Activated CD4-positive, alpha-beta memory T cell treated with anti-CD3 and anti-CD28 coated beads for 36 hours (primary cell): ENCODE results near the gene KRTAP3-2. TPM values are rescaled to one million over a fixed set of nuclear protein-coding genes. Genes with fewer than 3 reads are reported as not detected.

Source experiments
- CTCF ChIA-PET: fragments of 350-600 bp; sonication (Branson Sonifier 250); formaldehyde crosslinking; loops from one replicate; lab custom pipeline; 2021; ENCODE audit warnings: antibody characterized with exemption, inconsistent platforms; lab: Charles Lee
- POLR2A ChIA-PET: fragments of 350-600 bp; sonication (Branson Sonifier 250); formaldehyde crosslinking; loops from one replicate; lab custom pipeline; 2021; ENCODE audit warnings: antibody characterized with exemption; lab: Charles Lee
- DNase-seq: peaks from one replicate; pipeline ENCODE4 v3.0.0-alpha.2; 2020
- H3K27ac Mint-ChIP-seq: one replicate; pipeline ENCODE4 v1.8.0; 2021; ENCODE audit warnings: mixed read lengths
- H3K27me3 Mint-ChIP-seq: one replicate; pipeline ENCODE4 v1.8.0; 2021; ENCODE audit warnings: mixed read lengths
- H3K36me3 Mint-ChIP-seq: one replicate; pipeline ENCODE4 v1.8.0; 2021; ENCODE audit warnings: mixed read lengths
- H3K4me1 Mint-ChIP-seq: one replicate; pipeline ENCODE4 v1.8.0; 2021; ENCODE audit warnings: low read depth, mixed read lengths
- H3K4me3 Mint-ChIP-seq: one replicate; pipeline ENCODE4 v1.8.0; 2021; ENCODE audit warnings: mild to moderate bottlenecking, mixed read lengths
- H3K9me3 Mint-ChIP-seq: one replicate; pipeline ENCODE4 v1.8.0; 2021; ENCODE audit warnings: mixed read lengths
- intact Hi-C: fragments of 100-400 bp; cut with micrococcal nuclease; formaldehyde crosslinking; loops from one replicate; pipeline ENCODE4 v1.15.1; 2023
- total RNA-seq, 2 experiments: library from RNA; stranded (reverse); gene quantifications; one replicate each; pipeline ENCODE4 v1.2.3, GENCODE V29; 2021

KRTAP3-2 gene
- total RNA-seq, 2 experiments from 2014 or later, result not detected

DNA sequence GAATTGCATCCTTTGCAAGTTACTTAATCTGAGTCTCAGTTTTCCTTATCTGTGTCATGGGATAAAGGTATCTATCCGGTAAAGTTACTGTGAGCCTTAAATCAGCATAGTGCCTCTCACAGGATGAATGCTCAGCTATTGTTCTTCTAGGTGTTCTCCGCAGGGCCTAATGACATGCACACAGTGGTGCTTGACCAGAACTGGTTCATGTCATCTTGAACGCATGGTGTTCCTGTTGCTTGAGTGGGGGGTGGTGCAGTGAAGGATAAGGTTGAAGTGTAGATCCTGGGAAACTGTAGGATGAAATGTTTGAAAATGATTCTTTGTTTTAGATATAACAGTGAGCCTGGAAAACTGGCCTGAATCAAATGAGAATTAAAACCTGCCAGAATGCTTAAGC, 19.6 kb downstream of the KRTAP3-2 start:
- no peaks in the 10 kb centered on the region for H3K9me3 Mint-ChIP-seq
- H3K27ac Mint-ChIP-seq, result no peak overlapping the region
- H3K4me1 Mint-ChIP-seq, result no peaks in the 10 kb centered on the region
- H3K27me3 Mint-ChIP-seq, result peaks cover 19% of the 10 kb centered on the region
- intact Hi-C loops, result no loop called here
- DNase-seq, result no peak
- H3K36me3 Mint-ChIP-seq, result no peaks in the 10 kb centered on the region
- H3K4me3 Mint-ChIP-seq, result no peak overlapping the region
- ChIA-PET POLR2A (interaction anchor here (0.6 kb wide), 1 partner anchor 331 kb away, joined by 3 read pairs; no protein-coding TSS in a partner anchor), CTCF (no interaction called here)

DNA sequence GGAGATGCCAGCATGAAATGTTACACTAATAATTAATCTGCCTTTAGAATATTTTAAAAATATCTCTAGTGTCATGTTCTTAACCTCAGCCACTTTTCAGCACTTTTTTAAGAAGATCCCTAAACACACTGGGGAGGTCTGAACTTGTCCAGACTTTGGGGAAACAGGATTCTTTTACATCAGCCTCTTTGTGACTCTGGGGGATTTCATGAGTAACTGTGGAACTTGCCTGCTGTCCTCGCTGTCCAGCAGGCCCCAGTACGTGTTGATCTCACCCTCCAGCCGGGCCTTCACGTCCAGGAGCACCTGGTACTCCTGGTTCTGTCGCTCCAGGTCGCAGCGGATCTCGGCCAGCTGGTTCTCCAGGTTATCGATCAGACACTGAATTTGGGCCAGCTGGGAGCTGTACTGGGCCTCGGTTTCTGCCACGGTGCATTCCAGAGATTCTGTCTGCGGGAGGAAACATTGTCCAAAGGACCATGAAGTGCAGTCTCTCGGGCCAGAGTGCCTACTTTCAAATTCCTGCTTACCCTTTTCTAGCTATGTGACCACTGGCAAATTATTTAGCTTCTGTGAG, 21.0 kb downstream of the KRTAP3-2 start:
- POLR2A ChIA-PET, result no interaction called here
- intact Hi-C loops, result no loop called here
- peaks cover 16% of the 10 kb centered on the region for H3K27me3 Mint-ChIP-seq
- no peak overlapping the region for H3K27ac Mint-ChIP-seq
- no peak for DNase-seq
- CTCF ChIA-PET, result no interaction called here
- H3K36me3 Mint-ChIP-seq, result no peaks in the 10 kb centered on the region
- H3K9me3 Mint-ChIP-seq, result no peaks in the 10 kb centered on the region
- H3K4me3 Mint-ChIP-seq, result no peak overlapping the region
- no peaks in the 10 kb centered on the region for H3K4me1 Mint-ChIP-seq

DNA sequence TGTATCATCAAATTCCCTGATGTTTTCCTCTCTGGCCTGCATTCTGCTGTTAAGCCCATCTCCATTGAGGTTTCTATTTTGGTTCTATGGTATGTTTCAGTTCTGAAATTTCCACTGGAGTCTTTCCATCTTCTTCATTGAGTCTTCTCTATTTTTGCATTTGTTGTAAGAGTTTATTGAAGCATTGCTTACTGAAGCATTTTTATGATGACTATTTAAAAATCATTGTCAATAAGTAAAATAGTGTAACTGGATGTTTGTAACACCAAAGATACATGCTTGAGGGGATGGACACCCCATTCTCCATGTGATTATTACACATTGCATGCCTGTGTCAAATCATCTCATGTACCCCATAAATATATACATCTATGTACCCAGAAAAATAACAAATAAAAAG, 24.2 kb downstream of the KRTAP3-2 start:
- POLR2A ChIA-PET, result no interaction called here

DNA sequence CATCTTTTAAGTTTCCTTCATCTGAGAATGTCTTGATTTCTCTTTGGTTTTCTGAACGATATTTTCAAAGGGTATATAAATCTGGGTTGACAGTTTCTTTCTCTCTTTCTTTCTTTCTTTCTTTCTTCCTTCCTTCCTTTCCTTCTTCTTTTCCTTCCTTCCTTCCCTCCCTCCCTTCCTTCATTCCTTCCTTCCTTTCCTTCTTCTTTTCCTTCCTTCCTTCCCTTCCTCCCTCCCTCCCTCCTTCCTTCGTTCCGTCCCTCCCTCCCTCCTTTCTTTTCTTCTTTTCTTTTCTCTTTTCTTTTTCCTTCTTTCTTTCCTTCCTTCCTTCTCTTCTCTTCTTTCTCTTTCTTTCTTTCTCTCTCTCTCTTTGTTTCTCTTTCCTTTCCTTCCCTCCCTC, 25.3 kb downstream of the KRTAP3-2 start:
- Mint-ChIP-seq H3K4me1 (no peaks in the 10 kb centered on the region), H3K36me3 (no peaks in the 10 kb centered on the region), H3K27me3 (peaks cover 6% of the 10 kb centered on the region), H3K9me3 (no peaks in the 10 kb centered on the region), H3K27ac (no peak overlapping the region), H3K4me3 (no peak overlapping the region)
- POLR2A ChIA-PET, result no interaction called here
- CTCF ChIA-PET, result no interaction called here
- intact Hi-C loops, result no loop called here
- no peak for DNase-seq

More for the DNA sequence above, 24.2 kb downstream of the KRTAP3-2 start:
- Mint-ChIP-seq H3K4me1 (no peaks in the 10 kb centered on the region), H3K9me3 (no peaks in the 10 kb centered on the region), H3K27ac (no peak overlapping the region), H3K27me3 (peaks cover 10% of the 10 kb centered on the region), H3K4me3 (no peak overlapping the region), H3K36me3 (no peaks in the 10 kb centered on the region)
- intact Hi-C loops, result no loop called here
- DNase-seq, result no peak
- CTCF ChIA-PET, result no interaction called here

DNA sequence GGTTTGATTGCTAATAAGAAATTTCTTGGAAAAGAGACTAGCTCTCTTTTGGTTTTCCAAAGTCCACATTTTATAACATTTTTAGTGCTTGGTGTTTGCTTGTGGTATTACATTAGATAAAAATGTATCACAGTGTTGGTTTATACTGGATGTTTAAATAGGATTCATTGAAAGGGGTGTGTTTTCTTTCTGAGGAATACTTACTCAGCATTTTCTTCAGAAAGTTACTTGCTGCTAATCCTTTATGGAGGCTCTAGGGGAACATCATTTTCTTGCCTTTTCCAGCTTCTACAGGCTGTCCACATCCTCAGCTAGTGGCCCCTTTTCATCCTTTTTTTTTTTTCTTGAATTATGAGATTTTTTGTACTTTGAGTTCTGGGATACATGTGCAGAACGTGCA, 32.1 kb downstream of the KRTAP3-2 start:
- Mint-ChIP-seq H3K27ac (no peak overlapping the region), H3K9me3 (no peaks in the 10 kb centered on the region), H3K4me3 (no peak overlapping the region), H3K4me1 (no peaks in the 10 kb centered on the region), H3K27me3 (peaks cover 18% of the 10 kb centered on the region), H3K36me3 (no peaks in the 10 kb centered on the region)
- no peak for DNase-seq
- intact Hi-C loops, result no loop called here
- CTCF ChIA-PET, result interaction anchor here (1.1 kb wide), 1 partner anchor 10 kb away, joined by 3 read pairs; no protein-coding TSS in a partner anchor
- POLR2A ChIA-PET, result no interaction called here

DNA sequence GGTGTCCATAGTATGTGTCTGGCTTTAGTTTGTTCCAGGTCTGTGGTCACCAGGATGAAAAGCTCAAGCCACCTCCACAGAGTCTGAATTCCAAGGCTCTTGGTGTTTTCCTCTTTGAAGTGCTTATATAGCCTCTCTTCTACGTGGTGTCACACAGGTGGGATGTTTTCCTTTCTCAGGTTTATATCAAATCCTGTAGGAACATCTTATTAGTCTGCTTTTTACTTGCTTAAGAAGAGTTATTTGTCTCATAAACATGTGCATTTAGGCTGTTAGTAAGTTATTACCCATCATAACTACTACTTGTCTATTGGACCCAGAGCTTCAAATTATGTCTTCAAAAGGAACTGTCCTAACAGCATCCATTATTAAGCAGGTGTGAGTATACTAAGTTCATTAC, 32.9 kb downstream of the KRTAP3-2 start, which contains the start of gene KRT39:
TSS of gene KRT39 (minus strand) at position 101 of the 400 bp plus-strand sequence. CDS start at position 9, 92 bp downstream.
- Mint-ChIP-seq H3K36me3 (no peaks in the 10 kb centered on the region), H3K27me3 (peaks cover 18% of the 10 kb centered on the region)
- CTCF ChIA-PET, result interaction anchor here (1.1 kb wide), 1 partner anchor 9 kb away, joined by 3 read pairs; no protein-coding TSS in a partner anchor

DNA sequence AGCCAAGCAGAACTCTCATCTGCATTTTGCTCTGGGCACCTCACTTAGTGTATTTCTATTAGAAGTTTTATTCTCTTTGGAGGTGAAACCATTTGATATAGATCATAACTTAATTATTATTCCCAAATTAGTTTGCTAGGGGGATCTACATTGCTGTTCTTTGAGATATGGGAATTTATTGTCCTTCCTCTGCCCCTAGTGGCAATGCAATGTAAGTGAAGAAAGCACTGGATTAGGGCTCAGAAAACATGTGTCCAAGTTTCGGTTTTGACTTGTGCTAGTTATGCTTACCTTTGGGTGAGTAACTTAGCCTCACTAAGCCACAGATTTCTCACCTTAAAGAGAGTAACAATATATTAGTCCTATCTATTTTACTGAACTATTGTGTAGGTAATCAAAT, 35.9 kb downstream of the KRTAP3-2 start:
- ChIA-PET CTCF (interaction anchor here (1.3 kb wide), 1 partner anchor 8 kb away, joined by 3 read pairs; no protein-coding TSS in a partner anchor), POLR2A (no interaction called here)
- no peaks in the 10 kb centered on the region for H3K36me3 Mint-ChIP-seq
- DNase-seq, result no peak
- H3K4me3 Mint-ChIP-seq, result no peak overlapping the region
- no peak overlapping the region for H3K27ac Mint-ChIP-seq
- no peaks in the 10 kb centered on the region for H3K4me1 Mint-ChIP-seq
- intact Hi-C loops, result no loop called here
- peaks cover 20% of the 10 kb centered on the region for H3K27me3 Mint-ChIP-seq
- no peaks in the 10 kb centered on the region for H3K9me3 Mint-ChIP-seq

More for the DNA sequence above, 32.9 kb downstream of the KRTAP3-2 start, which contains the start of gene KRT39:
- DNase-seq, result no peak
- intact Hi-C loops, result no loop called here
- POLR2A ChIA-PET, result no interaction called here
- Mint-ChIP-seq H3K4me1 (no peaks in the 10 kb centered on the region), H3K4me3 (no peak within 1 kb of the TSS), H3K9me3 (no peaks in the 10 kb centered on the region), H3K27ac (no peak within 1 kb of the TSS)

DNA sequence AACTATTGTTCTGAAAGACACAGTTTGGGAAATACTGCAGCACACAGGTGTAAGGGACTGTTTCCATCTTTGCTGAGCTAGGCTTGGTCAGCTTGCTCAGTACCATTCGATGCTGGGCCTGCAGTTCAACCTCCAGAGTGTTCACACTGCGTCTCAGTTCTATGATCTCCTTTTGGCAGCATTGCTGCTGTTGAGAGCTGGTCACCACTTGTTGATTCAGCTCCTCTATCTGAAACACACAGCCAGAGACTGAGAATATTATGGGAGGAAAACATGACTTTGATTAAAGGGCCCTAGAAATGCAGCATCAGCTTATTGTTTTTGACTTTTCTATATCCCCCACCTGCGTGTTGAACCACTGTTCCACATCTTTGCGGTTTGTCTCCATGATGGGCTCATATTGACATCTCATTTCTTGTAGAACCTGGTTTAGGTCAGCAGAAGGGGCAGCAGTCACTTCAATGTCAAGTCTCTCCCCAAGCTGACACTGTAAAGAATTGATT, 37.6 kb downstream of the KRTAP3-2 start:
- Mint-ChIP-seq H3K27ac (no peak overlapping the region), H3K4me3 (no peak overlapping the region)
- CTCF ChIA-PET, result interaction anchor here (0.9 kb wide), 1 partner anchor 10 kb away, joined by 4 read pairs; no protein-coding TSS in a partner anchor

DNA sequence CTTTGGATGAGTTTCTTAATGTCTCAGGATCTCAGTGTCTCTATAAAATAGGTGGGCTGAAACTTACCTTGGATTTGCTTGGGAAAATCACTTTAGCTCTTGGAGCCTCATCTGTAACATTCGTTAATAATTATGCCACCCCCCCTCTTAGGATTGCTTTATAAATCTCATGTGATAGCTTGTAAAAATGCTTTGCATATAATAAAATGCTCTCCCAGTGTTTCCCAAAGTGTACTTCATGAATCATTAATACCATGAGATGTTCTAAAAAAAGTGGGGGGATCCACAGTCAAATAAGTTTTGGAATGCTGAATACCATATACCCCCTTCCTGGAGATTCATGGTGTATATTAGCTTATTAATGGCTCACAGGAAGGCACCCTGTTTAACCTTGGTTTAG, 38.1 kb downstream of the KRTAP3-2 start:
- no peak for DNase-seq
- Mint-ChIP-seq H3K36me3 (no peaks in the 10 kb centered on the region), H3K27me3 (peaks cover 14% of the 10 kb centered on the region), H3K4me1 (no peaks in the 10 kb centered on the region), H3K4me3 (no peak overlapping the region), H3K27ac (no peak overlapping the region), H3K9me3 (no peaks in the 10 kb centered on the region)
- intact Hi-C loops, result no loop called here
- POLR2A ChIA-PET, result no interaction called here
- CTCF ChIA-PET, result interaction anchor here (0.6 to 0.9 kb wide), 2 partner anchors 11 to 23 kb away, joined by 3 to 4 read pairs; no protein-coding TSS in a partner anchor

More for the DNA sequence above, 37.6 kb downstream of the KRTAP3-2 start:
- no peaks in the 10 kb centered on the region for H3K9me3 Mint-ChIP-seq
- no peak for DNase-seq
- H3K36me3 Mint-ChIP-seq, result no peaks in the 10 kb centered on the region
- POLR2A ChIA-PET, result no interaction called here
- H3K27me3 Mint-ChIP-seq, result peaks cover 14% of the 10 kb centered on the region
- H3K4me1 Mint-ChIP-seq, result no peaks in the 10 kb centered on the region
- intact Hi-C loops, result no loop called here

DNA sequence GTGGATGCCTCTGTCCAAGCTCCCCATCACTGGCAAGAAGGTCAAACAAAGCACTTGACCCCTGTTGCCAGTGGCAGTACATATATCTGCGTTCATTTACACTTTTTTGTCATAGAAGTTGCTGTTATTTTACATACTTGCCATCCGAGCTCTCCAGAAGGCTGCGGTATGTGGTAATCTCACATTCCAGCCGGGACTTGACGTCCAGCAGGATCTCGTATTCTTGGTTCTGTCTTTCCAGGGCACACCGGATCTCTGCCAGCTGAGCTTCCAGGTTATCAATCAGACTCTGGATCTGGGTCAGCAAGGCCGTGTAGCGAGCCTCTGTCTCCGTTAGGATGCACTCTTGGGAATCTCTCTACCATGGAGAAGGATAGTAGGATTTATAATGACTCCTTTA, 39.6 kb downstream of the KRTAP3-2 start:
- CTCF ChIA-PET, result no interaction called here
- no peak overlapping the region for H3K4me3 Mint-ChIP-seq

DNA sequence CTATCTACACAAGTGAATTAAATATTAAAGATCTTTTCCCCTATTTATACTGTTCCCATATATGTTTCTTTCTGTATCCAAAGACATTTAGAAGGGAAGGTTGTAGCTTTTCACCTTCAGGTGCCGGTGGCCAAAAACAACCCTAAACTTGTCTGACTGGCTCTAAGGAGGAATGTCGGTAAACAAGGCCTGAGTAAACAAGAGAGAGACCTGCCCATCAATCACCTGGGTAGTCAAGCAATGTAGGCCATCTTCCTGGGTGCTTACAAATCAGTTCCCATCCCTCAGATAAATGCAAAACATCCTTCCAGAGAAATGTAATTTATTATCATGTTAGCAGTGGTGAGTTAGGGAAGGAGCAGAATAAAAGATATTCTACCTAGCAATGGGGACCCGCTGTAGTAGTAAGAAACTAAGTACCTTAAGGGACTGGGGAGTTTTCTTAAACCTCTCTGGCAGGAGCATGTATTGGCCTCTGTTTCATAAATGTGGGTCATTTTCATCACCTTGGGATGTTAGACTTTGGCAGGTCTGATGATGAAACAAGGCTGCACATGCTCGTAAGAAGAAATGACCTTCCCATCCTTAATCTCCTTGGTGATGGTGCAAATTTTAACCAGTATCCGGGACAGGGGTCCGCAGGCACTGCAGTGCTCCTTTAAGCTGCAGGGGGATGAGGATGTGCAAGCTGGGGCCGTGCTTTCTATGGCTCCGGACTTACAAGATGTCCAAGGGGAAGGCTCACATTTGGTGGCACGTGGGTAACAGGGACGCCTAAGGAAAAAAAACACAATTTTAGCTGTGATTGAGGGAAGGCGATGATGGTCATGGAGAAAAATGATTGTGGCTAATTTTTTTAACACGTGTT, 41.4 kb downstream of the KRTAP3-2 start:
- no peak for DNase-seq
- POLR2A ChIA-PET, result interaction anchor here (1.0 kb wide), 1 partner anchor 140 kb away, joined by 4 read pairs; no protein-coding TSS in a partner anchor
- Mint-ChIP-seq H3K9me3 (no peaks in the 10 kb centered on the region), H3K27ac (no peak overlapping the region), H3K4me3 (no peak overlapping the region), H3K4me1 (no peaks in the 10 kb centered on the region), H3K36me3 (no peaks in the 10 kb centered on the region), H3K27me3 (peaks cover 6% of the 10 kb centered on the region)
- intact Hi-C loops, result no loop called here
- CTCF ChIA-PET, result interaction anchor here (0.8 to 1.0 kb wide), 2 partner anchors 9 to 13 kb away, joined by 3 read pairs; partner anchors contain the start of gene KRT39

More for the DNA sequence above, 39.6 kb downstream of the KRTAP3-2 start:
- H3K27me3 Mint-ChIP-seq, result peaks cover 8% of the 10 kb centered on the region
- H3K27ac Mint-ChIP-seq, result no peak overlapping the region
- intact Hi-C loops, result no loop called here
- POLR2A ChIA-PET, result no interaction called here
- no peaks in the 10 kb centered on the region for H3K4me1 Mint-ChIP-seq
- no peak for DNase-seq
- no peaks in the 10 kb centered on the region for H3K9me3 Mint-ChIP-seq
- H3K36me3 Mint-ChIP-seq, result no peaks in the 10 kb centered on the region
